ENCODE data around the gene COPG2.
"Not testable (repeated sequence)": the region's sequence is repeated elsewhere in the genome, so short reads cannot be mapped to it uniquely, and the experiment has no call there.

The COPG2 gene

DNA sequence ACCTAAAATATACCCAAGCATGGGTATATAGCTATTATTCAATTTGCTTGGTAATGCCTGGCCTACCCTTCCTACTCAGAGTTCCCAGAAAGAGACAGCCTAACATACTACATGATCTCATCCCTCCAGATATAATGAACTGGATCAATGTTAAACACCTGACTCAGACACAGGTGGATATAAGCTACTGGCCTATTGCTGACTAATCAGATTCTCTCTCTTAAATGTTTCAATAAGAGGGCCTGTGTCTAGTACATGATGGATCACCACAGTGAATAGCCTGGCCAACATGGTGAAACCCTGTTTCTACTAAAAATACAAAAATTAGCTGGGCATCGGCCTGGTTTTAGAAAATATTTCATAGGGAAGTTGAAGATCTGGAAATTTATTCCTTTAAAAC, 54.1 kb downstream of the COPG2 start:
- peaks cover 69% of the 10 kb centered on the region for H3K36me3 ChIP-seq (ENCODE audit: insufficient read depth, low read length)
- H3K27me3 ChIP-seq (ENCODE audit: insufficient read depth, low read length), result no peaks in the 10 kb centered on the region
- no peak overlapping the region for H3K27ac ChIP-seq (ENCODE audit: low read depth, low read length)
- no peaks in the 10 kb centered on the region for H3K4me1 ChIP-seq (ENCODE audit: insufficient read depth, low read length)
- peaks cover 4% of the 10 kb centered on the region; the same call in 1 of the 2 replicates for H3K9me3 ChIP-seq (ENCODE audit: insufficient read depth, low read depth, low read length)
- WGBS, result no CpG with 5 or more reads among the region's 1 CpG
- no peak overlapping the region for H3K4me3 ChIP-seq (ENCODE audit: low read length)
- no peak overlapping the region for H3K9ac ChIP-seq (ENCODE audit: low read depth, low read length)

DNA sequence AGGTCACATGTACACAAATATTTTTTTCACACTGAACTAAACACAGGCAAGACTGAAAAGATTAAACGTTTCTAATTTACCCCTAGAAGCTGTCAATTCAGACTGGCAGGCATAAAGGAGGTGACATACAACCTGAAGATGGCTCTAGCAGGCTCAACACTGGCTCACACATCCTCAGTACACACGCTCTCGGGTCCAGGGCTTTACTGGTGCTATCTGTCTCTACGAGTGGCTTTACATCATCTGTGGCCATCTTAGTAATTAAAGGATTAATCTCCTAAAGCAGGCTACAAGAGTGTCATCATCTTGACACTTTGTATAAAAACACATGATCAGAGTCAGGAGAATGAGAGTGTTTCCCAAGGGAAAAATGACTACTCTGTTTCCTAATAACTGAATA, 57.3 kb downstream of the COPG2 start:
- no peak overlapping the region for H3K9ac ChIP-seq (ENCODE audit: low read depth, low read length)
- no peak overlapping the region for H3K27ac ChIP-seq (ENCODE audit: low read depth, low read length)
- H3K4me3 ChIP-seq (ENCODE audit: low read length), result no peak overlapping the region
- H3K9me3 ChIP-seq (ENCODE audit: insufficient read depth, low read depth, low read length), result no peaks in the 10 kb centered on the region
- peaks cover 92% of the 10 kb centered on the region for H3K36me3 ChIP-seq (ENCODE audit: insufficient read depth, low read length)
- H3K27me3 ChIP-seq (ENCODE audit: insufficient read depth, low read length), result no peaks in the 10 kb centered on the region
- no peaks in the 10 kb centered on the region for H3K4me1 ChIP-seq (ENCODE audit: insufficient read depth, low read length)
- WGBS, result 95% methylated on average over 4 of the region's 4 CpGs

GRCh38 chr7:130607066-130607465, 61.5 kb downstream of the COPG2 start:
- H3K36me3 ChIP-seq (ENCODE audit: insufficient read depth, low read length), result peaks cover 74% of the 10 kb centered on the region
- not testable (repeated sequence) for H3K4me3 ChIP-seq (ENCODE audit: low read length); H3K27ac ChIP-seq (ENCODE audit: low read depth, low read length); H3K9ac ChIP-seq (ENCODE audit: low read depth, low read length); H3K27me3 ChIP-seq (ENCODE audit: insufficient read depth, low read length); H3K4me1 ChIP-seq (ENCODE audit: insufficient read depth, low read length); H3K9me3 ChIP-seq (ENCODE audit: insufficient read depth, low read depth, low read length)
- WGBS, result 85% methylated on average over 1 of the region's 2 CpGs

GRCh38 chr7:130606161-130606560, 62.4 kb downstream of the COPG2 start:
- Histone ChIP-seq H3K4me1 (ENCODE audit: insufficient read depth, low read length) (no peaks in the 10 kb centered on the region), H3K36me3 (ENCODE audit: insufficient read depth, low read length) (peaks cover 65% of the 10 kb centered on the region), H3K9ac (ENCODE audit: low read depth, low read length) (no peak overlapping the region), H3K27me3 (ENCODE audit: insufficient read depth, low read length) (no peaks in the 10 kb centered on the region), H3K9me3 (ENCODE audit: insufficient read depth, low read depth, low read length) (no peaks in the 10 kb centered on the region), H3K27ac (ENCODE audit: low read depth, low read length) (no peak overlapping the region), H3K4me3 (ENCODE audit: low read length) (no peak overlapping the region)
- WGBS, result 92% methylated on average over 1 of the region's 1 CpG

DNA sequence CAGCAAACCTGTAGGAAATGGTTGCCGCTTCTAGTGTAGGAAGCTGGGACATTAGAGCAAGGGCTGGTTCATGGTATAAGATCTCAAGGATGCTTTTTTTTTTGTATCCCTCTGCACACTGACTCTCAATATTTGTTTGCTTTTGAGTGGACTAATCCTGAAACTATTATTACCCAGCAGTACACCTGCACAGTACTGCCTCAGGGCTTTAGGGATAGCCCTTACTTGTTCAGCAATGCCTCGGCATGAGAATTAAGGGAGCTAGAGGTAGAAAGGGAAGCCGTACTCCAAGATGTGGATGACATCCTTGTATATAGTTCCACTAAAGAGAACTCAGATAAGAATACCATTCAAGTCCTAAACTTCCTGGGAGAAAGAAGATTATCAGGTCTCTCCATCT, 70.5 kb downstream of the COPG2 start:
- Histone ChIP-seq H3K27me3 (ENCODE audit: insufficient read depth, low read length) (no peaks in the 10 kb centered on the region), H3K4me1 (ENCODE audit: insufficient read depth, low read length) (no peaks in the 10 kb centered on the region), H3K9ac (ENCODE audit: low read depth, low read length) (no peak overlapping the region), H3K36me3 (ENCODE audit: insufficient read depth, low read length) (no peaks in the 10 kb centered on the region), H3K9me3 (ENCODE audit: insufficient read depth, low read depth, low read length) (no peaks in the 10 kb centered on the region), H3K4me3 (ENCODE audit: low read length) (no peak overlapping the region), H3K27ac (ENCODE audit: low read depth, low read length) (no peak overlapping the region)
- WGBS, result 96% methylated on average over 2 of the region's 3 CpGs

GRCh38 chr7:130595986-130596385, 72.6 kb downstream of the COPG2 start:
- 95% methylated on average over 4 of the region's 4 CpGs for WGBS

GRCh38 chr7:130593033-130593432, 75.5 kb downstream of the COPG2 start:
- H3K27ac ChIP-seq (ENCODE audit: low read depth, low read length), result no peak overlapping the region
- WGBS, result 100% methylated on average over 1 of the region's 1 CpG
- H3K4me3 ChIP-seq (ENCODE audit: low read length), result no peak overlapping the region

More at GRCh38 chr7:130595986-130596385, 72.6 kb downstream of the COPG2 start:
- Histone ChIP-seq H3K9me3 (ENCODE audit: insufficient read depth, low read depth, low read length) (no peaks in the 10 kb centered on the region), H3K27ac (ENCODE audit: low read depth, low read length) (no peak overlapping the region), H3K27me3 (ENCODE audit: insufficient read depth, low read length) (no peaks in the 10 kb centered on the region), H3K36me3 (ENCODE audit: insufficient read depth, low read length) (no peaks in the 10 kb centered on the region), H3K4me3 (ENCODE audit: low read length) (no peak overlapping the region), H3K9ac (ENCODE audit: low read depth, low read length) (no peak overlapping the region), H3K4me1 (ENCODE audit: insufficient read depth, low read length) (no peaks in the 10 kb centered on the region)

GRCh38 chr7:130591464-130591863, 77.1 kb downstream of the COPG2 start:
- H3K27ac ChIP-seq (ENCODE audit: low read depth, low read length); H3K9me3 ChIP-seq (ENCODE audit: insufficient read depth, low read depth, low read length); H3K4me3 ChIP-seq (ENCODE audit: low read length); H3K4me1 ChIP-seq (ENCODE audit: insufficient read depth, low read length); H3K27me3 ChIP-seq (ENCODE audit: insufficient read depth, low read length); H3K9ac ChIP-seq (ENCODE audit: low read depth, low read length); H3K36me3 ChIP-seq (ENCODE audit: insufficient read depth, low read length): not testable (repeated sequence)
- WGBS, result 97% methylated on average over 21 of the region's 30 CpGs

More at GRCh38 chr7:130593033-130593432, 75.5 kb downstream of the COPG2 start:
- H3K9me3 ChIP-seq (ENCODE audit: insufficient read depth, low read depth, low read length), result 0 out of 2 replicates have a peak, but pooled peaks cover 3% of the 10 kb centered on the region
- no peaks in the 10 kb centered on the region for H3K4me1 ChIP-seq (ENCODE audit: insufficient read depth, low read length)
- no peaks in the 10 kb centered on the region for H3K27me3 ChIP-seq (ENCODE audit: insufficient read depth, low read length)
- H3K36me3 ChIP-seq (ENCODE audit: insufficient read depth, low read length), result no peaks in the 10 kb centered on the region; the same call in 1 of the 2 replicates
- H3K9ac ChIP-seq (ENCODE audit: low read depth, low read length), result no peak overlapping the region

DNA sequence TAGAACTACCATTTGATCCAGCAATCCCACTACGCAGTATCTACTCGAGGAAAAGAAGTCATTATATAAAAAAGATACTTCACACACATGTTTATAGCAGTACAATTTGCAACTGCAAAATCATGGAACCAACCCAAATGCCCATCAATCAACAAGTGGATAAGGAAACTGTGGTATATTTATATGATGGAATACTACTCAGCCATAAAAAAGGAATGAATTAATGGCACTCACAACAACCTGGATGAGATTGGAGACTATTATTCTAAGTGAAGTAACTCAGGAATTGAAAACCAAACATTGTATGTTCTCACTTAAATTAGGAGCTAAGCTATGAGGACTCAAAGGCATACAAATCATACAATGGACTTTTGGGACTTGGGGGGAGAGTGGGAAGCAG, 82.6 kb downstream of the COPG2 start:
- not testable (repeated sequence) for H3K27ac ChIP-seq (ENCODE audit: low read depth, low read length); H3K4me3 ChIP-seq (ENCODE audit: low read length); H3K9me3 ChIP-seq (ENCODE audit: insufficient read depth, low read depth, low read length); H3K4me1 ChIP-seq (ENCODE audit: insufficient read depth, low read length); H3K27me3 ChIP-seq (ENCODE audit: insufficient read depth, low read length); H3K36me3 ChIP-seq (ENCODE audit: insufficient read depth, low read length); H3K9ac ChIP-seq (ENCODE audit: low read depth, low read length)
- WGBS, result 94% methylated on average over 2 of the region's 2 CpGs

DNA sequence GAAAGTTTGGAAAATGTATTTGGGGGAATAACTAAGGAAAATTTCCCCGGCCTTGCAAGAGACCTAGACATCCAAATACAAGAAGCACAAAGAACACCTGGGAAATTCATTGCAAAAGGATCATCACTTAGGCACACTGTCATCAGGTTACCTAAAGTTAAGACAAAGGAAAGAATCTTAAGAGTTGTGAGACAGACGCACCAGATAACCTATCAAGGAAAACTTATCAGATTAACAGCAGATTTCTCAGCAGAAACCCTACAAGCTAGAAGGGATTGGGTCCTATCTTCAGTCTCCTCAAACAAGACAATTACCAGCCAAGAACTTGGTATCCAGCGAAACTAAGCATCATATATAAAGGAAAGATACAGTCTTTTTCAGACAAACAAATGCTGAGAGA, 93.4 kb downstream of the COPG2 start:
- not testable (repeated sequence) for H3K4me3 ChIP-seq (ENCODE audit: low read length); H3K27ac ChIP-seq (ENCODE audit: low read depth, low read length); H3K36me3 ChIP-seq (ENCODE audit: insufficient read depth, low read length); H3K4me1 ChIP-seq (ENCODE audit: insufficient read depth, low read length); H3K27me3 ChIP-seq (ENCODE audit: insufficient read depth, low read length); H3K9ac ChIP-seq (ENCODE audit: low read depth, low read length); H3K9me3 ChIP-seq (ENCODE audit: insufficient read depth, low read depth, low read length)
- 81% methylated on average over 2 of the region's 3 CpGs for WGBS

DNA sequence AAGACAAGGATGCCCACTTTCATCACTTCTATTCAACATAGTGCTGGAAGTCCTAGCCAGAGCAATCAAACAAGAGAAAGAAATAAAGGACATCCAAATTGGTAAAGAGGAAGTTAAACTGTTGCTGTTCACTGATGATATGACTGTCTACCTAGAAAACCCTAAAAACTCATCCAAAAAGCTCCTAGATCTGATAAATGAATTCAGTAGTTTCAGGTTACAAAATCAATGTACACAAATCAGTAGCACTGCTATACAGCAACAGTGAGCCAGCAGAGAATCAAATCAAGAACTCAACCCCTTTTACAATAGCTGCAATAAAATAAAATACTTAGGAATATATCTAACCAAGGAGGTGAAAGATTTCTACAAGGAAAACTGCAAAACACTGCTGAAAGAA, 98.4 kb downstream of the COPG2 start:
- not testable (repeated sequence) for H3K27ac ChIP-seq (ENCODE audit: low read depth, low read length); H3K4me3 ChIP-seq (ENCODE audit: low read length); H3K27me3 ChIP-seq (ENCODE audit: insufficient read depth, low read length); H3K4me1 ChIP-seq (ENCODE audit: insufficient read depth, low read length); H3K9ac ChIP-seq (ENCODE audit: low read depth, low read length); H3K36me3 ChIP-seq (ENCODE audit: insufficient read depth, low read length)
- peaks cover 15% of the 10 kb centered on the region; the same call in 1 of the 2 replicates for H3K9me3 ChIP-seq (ENCODE audit: insufficient read depth, low read depth, low read length)

DNA sequence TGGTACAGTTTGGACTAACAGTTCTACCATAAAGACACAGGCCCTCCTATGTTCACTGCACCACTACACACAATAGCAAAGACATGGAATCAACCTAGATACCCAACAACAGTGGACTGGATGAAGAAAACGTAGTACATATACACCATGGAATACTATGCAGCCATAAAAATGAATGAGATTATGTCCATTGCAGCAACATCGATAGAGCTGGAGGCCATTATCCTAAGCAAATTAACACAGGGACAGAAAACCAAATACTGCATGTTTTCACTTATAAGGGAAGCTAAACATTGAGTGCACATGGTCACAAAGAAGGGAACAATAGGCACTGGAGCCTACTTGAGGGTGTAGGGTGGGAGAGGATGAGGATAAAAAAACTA, 101.7 kb downstream of the COPG2 start:
- H3K27me3 ChIP-seq (ENCODE audit: insufficient read depth, low read length), result no peaks in the 10 kb centered on the region
- peaks cover 17% of the 10 kb centered on the region; the same call in 1 of the 2 replicates for H3K9me3 ChIP-seq (ENCODE audit: insufficient read depth, low read depth, low read length)
- H3K27ac ChIP-seq (ENCODE audit: low read depth, low read length), result no peak overlapping the region
- no peaks in the 10 kb centered on the region for H3K4me1 ChIP-seq (ENCODE audit: insufficient read depth, low read length)
- H3K9ac ChIP-seq (ENCODE audit: low read depth, low read length), result no peak overlapping the region
- WGBS, result 94% methylated on average over 2 of the region's 2 CpGs
- no peak overlapping the region for H3K4me3 ChIP-seq (ENCODE audit: low read length)
- peaks cover 9% of the 10 kb centered on the region; the same call in 1 of the 2 replicates for H3K36me3 ChIP-seq (ENCODE audit: insufficient read depth, low read length)
